ENCODE results near the gene LCP2.

Gene LCP2

GRCh38 chr5:170297589-170298462 is at the start of gene LCP2:
LCP2 (minus strand) TSS chr5:170297777; CDS start chr5:170297611, 166 bp downstream.
- peak; percentile 88 for DNase-seq

GRCh38 chr5:170347022-170347567 is 49.5 kb upstream of the LCP2 start:
- no peak for DNase-seq

- DNase-seq = no peak
Measured at GRCh38 chr5:170345971-170346370, 48.4 kb upstream of the LCP2 start.

- DNase-seq = no peak
Measured at GRCh38 chr5:170343177-170343576, 45.6 kb upstream of the LCP2 start.

- DNase-seq = no peak
Measured at GRCh38 chr5:170342153-170342725, 44.7 kb upstream of the LCP2 start.

- no peak for DNase-seq
Measured at GRCh38 chr5:170341545-170341944, 44.0 kb upstream of the LCP2 start.

- no peak for DNase-seq
Measured at GRCh38 chr5:170339780-170340167, 42.2 kb upstream of the LCP2 start.

- peak; percentile 55 for DNase-seq
Measured at GRCh38 chr5:170338933-170339779, 41.6 kb upstream of the LCP2 start.

- no peak for DNase-seq
Measured at GRCh38 chr5:170338291-170338690, 40.7 kb upstream of the LCP2 start.

- DNase-seq = peak; percentile 54
Measured at GRCh38 chr5:170337045-170337733, 39.6 kb upstream of the LCP2 start.

- DNase-seq = no peak
Measured at GRCh38 chr5:170336065-170336464, 38.5 kb upstream of the LCP2 start.

- DNase-seq = no peak
Measured at GRCh38 chr5:170334626-170335025, 37.0 kb upstream of the LCP2 start.

- DNase-seq = peak; percentile 98
Measured at GRCh38 chr5:170333161-170333910, 35.8 kb upstream of the LCP2 start.

GRCh38 chr5:170332058-170332457 is 34.5 kb upstream of the LCP2 start:
- DNase-seq = no peak

GRCh38 chr5:170330568-170331054 is 33.0 kb upstream of the LCP2 start:
- no peak for DNase-seq

GRCh38 chr5:170329524-170329923 is 31.9 kb upstream of the LCP2 start:
- DNase-seq = no peak

GRCh38 chr5:170327829-170328228 is 30.3 kb upstream of the LCP2 start:
- DNase-seq = no peak

GRCh38 chr5:170327168-170327567 is 29.6 kb upstream of the LCP2 start:
- no peak for DNase-seq

GRCh38 chr5:170319301-170319700 is 21.7 kb upstream of the LCP2 start:
- DNase-seq = no peak

- peak; percentile 55 for DNase-seq
Measured at GRCh38 chr5:170317499-170317898, 19.9 kb upstream of the LCP2 start.

GRCh38 chr5:170316937-170317336 is 19.4 kb upstream of the LCP2 start:
- DNase-seq = no peak

- DNase-seq = peak; percentile 63
Measured at GRCh38 chr5:170315154-170315553, 17.6 kb upstream of the LCP2 start.
